Femur (tissue), 1 donor: Measurements from ENCODE around the gene FCN3.

Experiments
- DNase-seq: peaks from one replicate; pipeline ENCODE4 v3.0.0-alpha.2; 2017

Gene FCN3

GRCh38 chr1:27336756-27337155 lies 37.9 kb downstream of the FCN3 start:
- DNase-seq: no peak

- DNase-seq: no peak
Observed at GRCh38 chr1:27335506-27336422, 38.9 kb downstream of the FCN3 start.

- no peak for DNase-seq
Observed at GRCh38 chr1:27333717-27334279, 40.8 kb downstream of the FCN3 start.

- DNase-seq: no peak
Observed at GRCh38 chr1:27332536-27333281, 41.9 kb downstream of the FCN3 start.

GRCh38 chr1:27331922-27332321 lies 42.7 kb downstream of the FCN3 start:
- DNase-seq: no peak

GRCh38 chr1:27331426-27331825 lies 43.2 kb downstream of the FCN3 start:
- no peak for DNase-seq

GRCh38 chr1:27330786-27331185 lies 43.8 kb downstream of the FCN3 start:
- DNase-seq: no peak

GRCh38 chr1:27327964-27328363 lies 46.7 kb downstream of the FCN3 start:
- DNase-seq: no peak

- DNase-seq: no peak
Observed at GRCh38 chr1:27325286-27325685, 49.3 kb downstream of the FCN3 start.

GRCh38 chr1:27322569-27323240 lies 51.9 kb downstream of the FCN3 start:
- DNase-seq: no peak

GRCh38 chr1:27321813-27322568 lies 52.6 kb downstream of the FCN3 start, which contains the start of gene TMEM222:
TSS of gene TMEM222 (plus strand) at chr1:27322163. CDS start at chr1:27322198, 35 bp downstream.
- DNase-seq: peak; percentile 98
